ENCODE results near the gene MTNR1A.
A peak's percentile ranks its signal among the peaks of the same experiment; 100 is the strongest.

MTNR1A gene

DNA sequence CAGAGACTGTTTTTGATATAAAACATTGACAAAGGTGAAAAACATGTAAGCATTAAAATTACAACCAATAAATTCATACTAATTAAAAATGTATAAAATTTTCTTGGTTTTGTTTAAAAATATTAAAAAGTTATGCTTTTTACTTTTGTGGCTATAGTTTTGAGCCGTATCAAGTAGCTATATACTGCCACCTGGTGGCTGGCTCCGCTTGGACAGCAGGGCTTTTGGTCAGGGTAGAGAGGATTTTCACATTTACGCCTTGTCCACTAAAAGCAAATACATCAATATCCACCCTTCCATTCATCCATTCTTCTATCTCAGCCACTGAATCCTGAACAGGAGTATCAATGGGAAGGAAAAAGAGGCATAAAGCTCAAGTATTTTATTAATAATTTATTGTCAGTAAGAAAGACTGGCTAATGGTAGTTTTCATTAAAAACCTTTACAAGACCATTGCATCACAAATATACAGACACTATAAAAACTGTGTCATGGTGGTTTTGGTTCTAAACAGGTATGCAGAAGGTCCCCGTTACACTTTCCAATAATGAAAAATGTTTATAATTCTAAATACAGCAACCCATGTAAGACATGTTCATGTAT, 32.1 kb upstream of the MTNR1A start:
- Histone ChIP-seq H3K9ac (ENCODE audit: low read length) (no peak overlapping the region), H3K36me3 (ENCODE audit: low read length) (no peaks in the 10 kb centered on the region), H2AFZ (ENCODE audit: low read depth, low read length, severe bottlenecking) (no peak overlapping the region), H3K27me3 (ENCODE audit: low read length) (no peaks in the 10 kb centered on the region), H3K27ac (ENCODE audit: low read depth, low read length) (no peak overlapping the region), H3K9me3 (ENCODE audit: insufficient read depth, low read length) (no peaks in the 10 kb centered on the region), H3F3A (ENCODE audit: insufficient read depth) (no peaks in the 10 kb centered on the region), H4K20me1 (ENCODE audit: low read depth, low read length) (no peaks in the 10 kb centered on the region), H3K4me3 (ENCODE audit: insufficient read depth, low read length, poor library complexity, severe bottlenecking) (no peak overlapping the region), H3K79me2 (ENCODE audit: insufficient read depth, low read length) (no peaks in the 10 kb centered on the region), H3K4me2 (ENCODE audit: low read depth, low read length, poor library complexity, severe bottlenecking) (no peak overlapping the region), H3K9me2 (replicated peaks; ENCODE audit: insufficient read depth, low read length) (no peaks in the 10 kb centered on the region)
- TF ChIP-seq, protein P1, sequence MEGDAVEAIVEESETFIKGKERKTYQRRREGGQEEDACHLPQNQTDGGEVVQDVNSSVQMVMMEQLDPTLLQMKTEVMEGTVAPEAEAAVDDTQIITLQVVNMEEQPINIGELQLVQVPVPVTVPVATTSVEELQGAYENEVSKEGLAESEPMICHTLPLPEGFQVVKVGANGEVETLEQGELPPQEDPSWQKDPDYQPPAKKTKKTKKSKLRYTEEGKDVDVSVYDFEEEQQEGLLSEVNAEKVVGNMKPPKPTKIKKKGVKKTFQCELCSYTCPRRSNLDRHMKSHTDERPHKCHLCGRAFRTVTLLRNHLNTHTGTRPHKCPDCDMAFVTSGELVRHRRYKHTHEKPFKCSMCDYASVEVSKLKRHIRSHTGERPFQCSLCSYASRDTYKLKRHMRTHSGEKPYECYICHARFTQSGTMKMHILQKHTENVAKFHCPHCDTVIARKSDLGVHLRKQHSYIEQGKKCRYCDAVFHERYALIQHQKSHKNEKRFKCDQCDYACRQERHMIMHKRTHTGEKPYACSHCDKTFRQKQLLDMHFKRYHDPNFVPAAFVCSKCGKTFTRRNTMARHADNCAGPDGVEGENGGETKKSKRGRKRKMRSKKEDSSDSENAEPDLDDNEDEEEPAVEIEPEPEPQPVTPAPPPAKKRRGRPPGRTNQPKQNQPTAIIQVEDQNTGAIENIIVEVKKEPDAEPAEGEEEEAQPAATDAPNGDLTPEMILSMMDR (IDR thresholded peaks at IDR 0.05; ENCODE audit: insufficient read depth, low read length, poor library complexity, severe bottlenecking) = peak; percentile 82
- TF ChIP-seq EZH2phosphoT487 (conservative IDR thresholded peaks at IDR 0.05; ENCODE audit: low read length) = no peak

GRCh38 chr4:186586205-186586604, 30.8 kb upstream of the MTNR1A start:
- H3K4me3 ChIP-seq (ENCODE audit: insufficient read depth, low read length, poor library complexity, severe bottlenecking) = no peak overlapping the region
- H3K9ac ChIP-seq (ENCODE audit: low read length) = no peak overlapping the region
- TF ChIP-seq, protein P1 (IDR thresholded peaks at IDR 0.05; ENCODE audit: insufficient read depth, low read length, poor library complexity, severe bottlenecking) = no peak
- TF ChIP-seq EZH2phosphoT487 (conservative IDR thresholded peaks at IDR 0.05; ENCODE audit: low read length) = no peak
- H3K79me2 ChIP-seq (ENCODE audit: insufficient read depth, low read length) = no peaks in the 10 kb centered on the region
- H3K36me3 ChIP-seq (ENCODE audit: low read length) = no peaks in the 10 kb centered on the region
- no peaks in the 10 kb centered on the region for H3F3A ChIP-seq (ENCODE audit: insufficient read depth)
- no peaks in the 10 kb centered on the region for H3K9me3 ChIP-seq (ENCODE audit: insufficient read depth, low read length)
- no peaks in the 10 kb centered on the region for H4K20me1 ChIP-seq (ENCODE audit: low read depth, low read length)
- H3K27me3 ChIP-seq (ENCODE audit: low read length) = no peaks in the 10 kb centered on the region
- no peaks in the 10 kb centered on the region for H3K9me2 ChIP-seq (replicated peaks; ENCODE audit: insufficient read depth, low read length)
- no peak overlapping the region for H3K4me2 ChIP-seq (ENCODE audit: low read depth, low read length, poor library complexity, severe bottlenecking)
- no peak overlapping the region for H3K27ac ChIP-seq (ENCODE audit: low read depth, low read length)
- no peak overlapping the region for H2AFZ ChIP-seq (ENCODE audit: low read depth, low read length, severe bottlenecking)

DNA sequence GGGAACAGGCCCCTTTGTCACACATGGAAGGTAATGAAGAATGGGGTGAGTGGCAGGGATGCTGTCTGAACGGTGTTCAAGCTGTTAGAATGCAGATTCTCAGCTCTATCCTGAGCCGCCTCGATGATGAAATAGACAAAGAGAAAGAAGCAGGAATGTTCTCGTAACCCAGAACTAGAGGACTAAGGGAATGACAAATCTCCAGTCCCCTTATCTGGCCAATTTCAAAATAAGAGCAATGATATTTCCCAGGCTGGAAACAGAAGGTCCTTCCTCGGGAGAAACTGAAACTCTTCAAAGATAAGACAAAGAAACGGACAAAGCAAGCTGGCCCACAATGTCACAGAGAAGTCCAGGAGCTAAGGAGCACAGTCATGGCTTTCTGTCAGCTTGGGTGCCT, 29.5 kb upstream of the MTNR1A start:
- Histone ChIP-seq H3K27me3 (ENCODE audit: low read length) (no peaks in the 10 kb centered on the region), H3K4me3 (ENCODE audit: insufficient read depth, low read length, poor library complexity, severe bottlenecking) (no peak overlapping the region), H3K9me2 (replicated peaks; ENCODE audit: insufficient read depth, low read length) (no peaks in the 10 kb centered on the region), H2AFZ (ENCODE audit: low read depth, low read length, severe bottlenecking) (no peak overlapping the region), H3K27ac (ENCODE audit: low read depth, low read length) (no peak overlapping the region), H3K36me3 (ENCODE audit: low read length) (no peaks in the 10 kb centered on the region), H3K9me3 (ENCODE audit: insufficient read depth, low read length) (no peaks in the 10 kb centered on the region), H4K20me1 (ENCODE audit: low read depth, low read length) (no peaks in the 10 kb centered on the region), H3K4me2 (ENCODE audit: low read depth, low read length, poor library complexity, severe bottlenecking) (no peak overlapping the region), H3K9ac (ENCODE audit: low read length) (no peak overlapping the region), H3F3A (ENCODE audit: insufficient read depth) (no peaks in the 10 kb centered on the region), H3K79me2 (ENCODE audit: insufficient read depth, low read length) (no peaks in the 10 kb centered on the region)
- TF ChIP-seq EZH2phosphoT487 (conservative IDR thresholded peaks at IDR 0.05; ENCODE audit: low read length) = no peak
- TF ChIP-seq, protein P1 (IDR thresholded peaks at IDR 0.05; ENCODE audit: insufficient read depth, low read length, poor library complexity, severe bottlenecking) = no peak
